ENCODE measurements around the gene PPDPF.

The PPDPF gene

DNA sequence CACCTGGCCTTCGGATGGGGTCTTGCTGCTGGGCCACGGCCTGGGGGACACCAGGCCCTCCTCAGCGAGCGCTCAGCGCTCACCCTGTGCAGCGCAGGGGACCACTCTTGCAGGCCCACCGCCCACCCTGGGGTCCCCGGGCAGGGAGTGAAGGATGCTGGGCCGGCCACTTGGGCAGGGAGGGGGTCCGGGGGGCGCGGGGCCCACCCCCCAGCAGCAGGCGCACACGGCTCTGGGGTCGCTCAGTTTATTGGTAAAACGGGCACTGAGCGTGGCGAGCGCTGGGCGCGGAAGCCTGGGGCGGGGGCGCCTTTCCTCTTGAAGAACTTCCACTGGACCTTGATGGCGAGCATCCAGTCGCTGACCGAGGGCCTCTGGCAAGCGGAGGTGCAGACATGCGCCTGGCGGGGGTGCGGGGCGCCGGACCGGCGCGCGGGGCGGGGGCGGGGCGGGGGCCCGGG is 32.8 kb upstream of the PPDPF start:
- no peak for DNase-seq

DNA sequence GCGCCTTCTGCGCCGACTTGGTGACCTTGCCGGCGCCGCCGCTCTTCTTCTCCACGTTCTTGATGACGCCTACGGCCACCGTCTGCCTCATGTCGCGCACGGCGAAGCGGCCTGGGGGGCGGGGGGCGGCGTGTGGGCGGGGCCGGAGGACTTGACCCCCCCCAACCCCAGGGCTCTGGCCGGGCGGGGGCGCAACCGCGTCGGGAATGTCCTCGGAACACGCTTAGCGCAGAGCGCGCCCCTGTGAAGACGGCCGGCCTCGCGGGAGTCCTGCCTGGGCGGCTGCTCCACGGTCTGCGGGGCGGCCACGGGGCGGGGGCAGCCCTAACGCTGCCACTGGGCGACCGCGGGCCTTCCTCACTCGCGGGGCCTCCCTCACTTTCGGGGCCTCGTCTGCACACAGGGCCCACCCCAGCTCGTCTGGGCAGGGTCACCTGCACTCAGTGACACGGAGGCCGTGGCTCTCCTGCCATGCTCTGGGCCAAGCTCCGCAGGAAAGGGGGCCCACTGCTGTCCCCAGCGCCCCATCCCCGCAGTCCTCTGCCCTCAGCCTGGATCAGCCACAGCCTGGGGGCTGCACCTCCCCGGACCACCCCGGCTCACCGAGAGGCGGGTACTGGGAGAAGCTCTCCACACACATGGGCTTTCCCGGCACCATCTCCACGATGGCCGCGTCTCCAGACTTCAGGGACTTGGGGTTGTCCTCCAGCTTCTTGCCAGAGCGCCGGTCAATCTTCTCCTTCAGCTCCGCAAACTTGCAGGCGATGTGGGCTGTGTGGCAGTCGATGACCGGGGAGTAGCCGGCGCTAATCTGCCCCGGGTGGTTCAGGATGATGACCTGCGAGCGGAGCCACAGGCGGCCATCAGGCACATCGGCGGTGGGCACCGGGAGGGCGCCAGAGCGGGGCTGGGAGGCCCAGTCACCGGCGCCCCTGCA is 32.0 kb upstream of the PPDPF start:
- DNase-seq: no peak

DNA sequence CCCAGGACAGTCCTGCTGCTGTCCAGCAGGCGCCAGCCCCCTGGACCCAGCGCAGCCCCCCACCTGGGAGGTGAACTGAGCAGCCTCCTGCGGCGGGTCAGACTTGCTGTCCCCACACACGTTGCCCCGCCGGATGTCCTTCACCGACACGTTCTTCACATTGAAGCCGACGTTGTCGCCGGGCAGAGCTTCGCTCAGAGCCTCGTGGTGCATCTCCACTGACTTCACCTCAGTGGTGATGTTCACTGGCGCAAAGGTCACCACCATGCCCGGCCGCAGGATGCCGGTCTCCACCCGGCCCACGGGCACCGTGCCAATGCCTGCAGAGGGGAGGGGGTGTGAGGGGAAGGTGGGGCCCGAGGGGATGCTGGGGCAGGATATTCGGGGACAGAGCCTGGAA is 30.1 kb upstream of the PPDPF start:
- no peak for DNase-seq

- DNase-seq: no peak
Measured at GRCh38 chr20:63491078-63491477, 29.5 kb upstream of the PPDPF start.

GRCh38 chr20:63491635-63492230 is 28.8 kb upstream of the PPDPF start:
- no peak for DNase-seq

- DNase-seq: no peak
Measured at GRCh38 chr20:63492518-63492917, 28.0 kb upstream of the PPDPF start.

DNA sequence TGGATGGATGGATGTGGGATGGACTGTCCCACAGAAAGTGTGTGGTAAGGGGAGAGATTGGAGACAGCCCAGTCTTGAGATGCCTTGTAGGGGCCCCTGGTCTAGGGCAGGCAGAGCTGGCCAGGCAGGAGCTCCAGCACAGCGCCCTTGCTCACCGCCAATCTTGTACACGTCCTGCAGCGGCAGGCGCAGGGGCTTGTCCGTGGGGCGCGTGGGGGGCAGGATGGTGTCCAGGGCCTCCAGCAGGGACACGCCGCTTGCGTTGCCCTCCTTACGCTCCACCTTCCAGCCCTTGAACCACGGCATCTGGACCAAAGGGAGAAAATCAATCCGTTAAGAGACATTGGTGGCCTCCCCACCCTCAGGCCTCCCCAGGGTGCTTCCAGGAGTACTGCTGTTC is 27.6 kb upstream of the PPDPF start:
- no peak for DNase-seq

DNA sequence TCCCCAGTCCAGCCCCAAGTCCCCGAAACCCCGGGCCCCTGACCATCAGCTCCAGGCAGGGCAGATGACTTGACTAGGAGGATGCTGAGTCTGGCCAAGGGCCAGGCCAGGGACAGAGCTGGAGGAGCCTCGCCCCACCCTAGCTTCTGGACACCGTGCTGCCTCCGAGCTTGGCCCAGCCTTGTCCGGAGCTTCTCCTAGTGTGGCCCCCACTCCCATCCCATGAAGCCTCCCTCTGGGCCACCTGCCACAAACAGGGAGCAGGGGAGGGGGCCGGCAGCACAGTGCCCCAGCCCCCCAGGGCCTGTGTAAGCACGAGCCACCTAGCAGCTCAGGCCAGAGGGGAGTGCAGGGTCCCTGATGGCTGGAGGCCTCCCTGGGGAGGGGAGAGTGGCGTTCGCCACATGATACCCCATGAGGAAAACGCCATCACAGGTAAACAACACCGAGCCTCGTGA is 27.0 kb upstream of the PPDPF start:
- no peak for DNase-seq

DNA sequence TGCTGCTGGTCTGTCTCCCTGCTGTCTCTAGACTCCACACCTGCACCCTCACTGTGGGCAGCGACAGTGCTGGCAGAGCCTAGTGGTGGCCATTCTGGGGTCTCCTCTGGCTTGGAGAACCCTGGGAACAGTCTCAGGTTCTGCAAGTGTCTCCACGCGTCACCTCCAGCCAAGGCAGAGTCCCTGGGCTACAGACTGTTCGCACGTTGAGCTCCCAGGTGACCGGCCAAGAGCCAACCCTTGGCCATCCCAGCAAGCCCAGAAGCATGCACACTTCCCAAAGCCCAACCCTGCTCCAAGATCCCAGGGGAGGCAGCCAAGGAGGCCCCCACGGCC is 26.5 kb upstream of the PPDPF start:
- DNase-seq: no peak

DNA sequence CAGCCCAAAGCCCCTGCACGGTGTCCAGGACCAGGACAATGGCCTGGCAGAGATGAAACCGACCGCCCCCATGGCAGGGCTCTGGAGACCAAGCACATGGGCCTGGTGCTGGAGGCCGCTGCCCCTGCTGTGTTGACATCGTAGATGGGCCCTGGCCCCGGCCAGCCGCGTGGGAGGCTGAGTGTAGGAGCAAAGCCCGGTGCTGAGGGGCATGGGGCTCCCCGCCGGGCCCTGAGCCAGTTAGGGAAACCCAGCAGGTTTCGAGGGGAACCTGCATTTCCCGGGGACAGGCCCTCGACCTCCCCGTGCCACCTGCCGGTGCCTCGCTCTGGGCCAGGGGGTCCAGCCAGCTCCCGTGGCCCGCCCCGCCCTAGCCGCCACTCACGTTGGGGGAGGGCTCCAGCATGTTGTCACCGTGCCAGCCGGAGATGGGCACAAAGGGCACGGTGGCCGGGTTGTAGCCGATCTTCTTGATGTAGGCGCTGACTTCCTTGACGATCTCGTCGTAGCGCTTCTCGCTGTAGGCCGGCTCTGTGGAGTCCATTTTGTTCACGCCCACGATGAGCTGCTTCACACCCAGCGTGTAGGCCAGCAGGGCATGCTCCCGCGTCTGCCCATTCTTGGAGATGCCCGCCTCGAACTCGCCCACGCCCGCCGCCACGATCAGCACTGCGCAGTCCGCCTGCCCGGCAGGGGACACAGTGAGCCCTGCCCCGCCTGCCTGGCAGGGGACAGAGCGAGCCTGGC is 26.0 kb upstream of the PPDPF start:
- DNase-seq: no peak

DNA sequence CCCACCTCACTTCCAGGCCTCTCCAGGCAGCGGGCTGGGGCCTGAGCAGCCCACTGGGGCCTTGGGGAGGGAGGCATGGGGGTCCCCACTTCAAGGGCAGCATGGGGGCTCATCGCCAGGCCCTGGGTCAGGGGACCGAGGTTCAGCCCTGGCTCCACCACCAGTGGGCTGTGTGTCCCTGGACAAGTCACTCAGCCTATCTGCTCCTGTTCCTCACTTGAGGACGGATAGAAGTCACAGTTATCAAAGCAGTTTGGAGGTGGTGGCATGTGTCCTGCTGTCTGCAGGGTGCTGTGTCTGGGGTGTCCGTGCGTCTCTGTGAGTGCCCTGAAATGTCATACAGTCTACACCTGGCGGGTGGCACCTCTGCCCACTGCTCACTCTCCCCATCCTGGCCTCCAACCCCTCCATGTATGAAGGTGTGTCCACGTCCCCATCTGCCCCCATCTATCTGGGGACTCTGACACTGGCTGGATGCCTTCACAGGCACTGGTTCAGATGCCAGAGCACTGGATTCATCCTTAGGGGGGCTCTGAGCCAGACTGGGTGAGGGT is 25.3 kb upstream of the PPDPF start:
- no peak for DNase-seq

- peak; percentile 84 for DNase-seq
Measured at GRCh38 chr20:63495741-63496595, 24.6 kb upstream of the PPDPF start.

DNA sequence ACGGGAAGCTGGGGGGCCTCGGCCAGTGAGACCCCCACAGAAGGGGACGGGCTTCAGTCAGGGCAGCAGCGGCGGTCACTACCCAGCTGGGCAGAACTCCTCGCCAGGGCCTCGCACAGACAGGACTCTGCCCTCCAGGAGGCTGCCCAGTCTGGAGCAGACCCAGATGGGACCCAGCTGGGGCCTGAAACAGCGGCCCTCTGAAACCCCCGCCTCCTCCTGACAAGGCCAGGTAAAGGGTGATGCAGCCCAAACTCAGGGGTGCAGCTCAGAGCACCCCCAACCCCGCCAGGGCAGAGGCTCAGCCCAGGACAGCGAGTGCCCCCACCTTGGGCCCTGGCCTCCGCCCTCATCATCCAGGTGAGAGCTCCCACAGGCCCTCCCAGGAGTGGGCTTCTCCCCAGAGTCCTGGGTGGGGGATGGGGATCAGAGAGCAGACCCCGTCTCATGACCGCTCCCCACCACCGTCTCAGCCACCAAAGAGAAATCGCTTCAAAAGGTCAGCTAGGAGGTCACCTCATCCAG is 23.9 kb upstream of the PPDPF start:
- DNase-seq: no peak

GRCh38 chr20:63497138-63497945 is 23.2 kb upstream of the PPDPF start:
- DNase-seq: no peak

GRCh38 chr20:63497946-63498935 is 22.3 kb upstream of the PPDPF start:
- no peak for DNase-seq

- DNase-seq: peak; percentile 47
Measured at GRCh38 chr20:63498960-63499337, 21.6 kb upstream of the PPDPF start, which contains the start of gene EEF1A2. Gene EEF1A2, minus strand, starts transcription at chr20:63499083. Its CDS starts 1,320 bp downstream, at chr20:63497763.

- DNase-seq: no peak
Measured at GRCh38 chr20:63499338-63499969, 21.1 kb upstream of the PPDPF start.

- DNase-seq: no peak
Measured at GRCh38 chr20:63500151-63500901, 20.2 kb upstream of the PPDPF start.
